IPS-20b (cell line): Measurements from ENCODE around the gene SIM2.

Source experiments
- H3K27ac ChIP-seq: one replicate; pipeline ENCODE4 v1.5.1; 2013; ENCODE audit warnings: low read length
- H3K27me3 ChIP-seq: 2 replicates; pipeline ENCODE4 v1.6.1; 2013; ENCODE audit warnings: mild to moderate bottlenecking, low read length, inconsistent platforms; ENCODE audit not compliant: insufficient read depth
- H3K36me3 ChIP-seq: 2 replicates; pipeline ENCODE4 v1.6.1; 2013; ENCODE audit warnings: low read depth, mild to moderate bottlenecking, inconsistent platforms, low read length, moderate library complexity; ENCODE audit not compliant: insufficient read depth
- H3K4me1 ChIP-seq: 2 replicates; pipeline ENCODE4 v1.6.1; 2013; ENCODE audit warnings: mild to moderate bottlenecking, control low read depth, inconsistent platforms, low read length, moderate library complexity; ENCODE audit not compliant: insufficient read depth
- H3K4me3 ChIP-seq: 2 replicates; pipeline ENCODE4 v1.5.1; 2013; ENCODE audit warnings: mild to moderate bottlenecking, low read length, inconsistent platforms
- H3K9ac ChIP-seq: 2 replicates; pipeline ENCODE4 v1.6.1; 2013; ENCODE audit warnings: low read depth, mild to moderate bottlenecking, inconsistent platforms, low read length, moderate library complexity
- H3K9me3 ChIP-seq: 2 replicates; pipeline ENCODE4 v1.6.1; 2013; ENCODE audit warnings: mild to moderate bottlenecking, low read depth, low read length, inconsistent platforms; ENCODE audit not compliant: insufficient read depth

Gene SIM2

DNA sequence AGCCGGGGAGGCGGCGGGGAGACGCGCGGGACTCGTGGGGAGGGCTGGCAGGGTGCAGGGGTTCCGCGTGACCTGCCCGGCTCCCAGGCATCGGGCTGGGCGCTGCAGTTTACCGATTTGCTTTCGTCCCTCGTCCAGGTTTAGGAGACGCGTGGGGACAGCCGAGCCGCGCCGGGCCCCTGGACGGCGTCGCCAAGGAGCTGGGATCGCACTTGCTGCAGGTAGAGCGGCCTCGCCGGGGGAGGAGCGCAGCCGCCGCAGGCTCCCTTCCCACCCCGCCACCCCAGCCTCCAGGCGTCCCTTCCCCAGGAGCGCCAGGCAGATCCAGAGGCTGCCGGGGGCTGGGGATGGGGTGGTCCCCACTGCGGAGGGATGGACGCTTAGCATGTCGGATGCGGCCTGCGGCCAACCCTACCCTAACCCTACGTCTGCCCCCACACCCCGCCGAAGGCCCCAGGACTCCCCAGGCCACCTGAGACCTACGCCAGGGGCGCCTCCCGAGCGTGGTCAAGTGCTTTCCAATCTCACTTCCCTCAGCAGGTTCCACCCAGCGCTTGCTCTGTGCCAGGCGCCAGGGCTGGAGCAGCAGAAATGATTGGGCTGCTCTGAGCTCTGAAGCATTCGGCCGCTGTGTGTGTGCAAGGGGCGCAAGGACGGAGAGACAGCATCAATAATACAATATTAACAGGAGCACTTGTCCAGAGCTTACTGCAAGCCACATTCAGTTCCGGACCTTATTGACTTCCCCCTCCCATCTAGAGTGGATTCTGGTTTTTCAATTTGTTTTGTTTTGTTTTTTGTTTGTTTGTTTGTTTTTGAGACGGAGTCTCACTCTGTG is 10.3 kb downstream of the SIM2 start:
- Histone ChIP-seq H3K36me3 (no peaks in the 10 kb centered on the region), H3K9me3 (peaks cover 3% of the 10 kb centered on the region; the same call in 1 of the 2 replicates), H3K27ac (no peak overlapping the region), H3K27me3 (peaks cover 100% of the 10 kb centered on the region), H3K4me3 (peak overlapping the region; percentile 51; the same call in 1 of the 2 replicates), H3K9ac (no peak overlapping the region), H3K4me1 (peaks cover 11% of the 10 kb centered on the region; the same call in 1 of the 2 replicates)

DNA sequence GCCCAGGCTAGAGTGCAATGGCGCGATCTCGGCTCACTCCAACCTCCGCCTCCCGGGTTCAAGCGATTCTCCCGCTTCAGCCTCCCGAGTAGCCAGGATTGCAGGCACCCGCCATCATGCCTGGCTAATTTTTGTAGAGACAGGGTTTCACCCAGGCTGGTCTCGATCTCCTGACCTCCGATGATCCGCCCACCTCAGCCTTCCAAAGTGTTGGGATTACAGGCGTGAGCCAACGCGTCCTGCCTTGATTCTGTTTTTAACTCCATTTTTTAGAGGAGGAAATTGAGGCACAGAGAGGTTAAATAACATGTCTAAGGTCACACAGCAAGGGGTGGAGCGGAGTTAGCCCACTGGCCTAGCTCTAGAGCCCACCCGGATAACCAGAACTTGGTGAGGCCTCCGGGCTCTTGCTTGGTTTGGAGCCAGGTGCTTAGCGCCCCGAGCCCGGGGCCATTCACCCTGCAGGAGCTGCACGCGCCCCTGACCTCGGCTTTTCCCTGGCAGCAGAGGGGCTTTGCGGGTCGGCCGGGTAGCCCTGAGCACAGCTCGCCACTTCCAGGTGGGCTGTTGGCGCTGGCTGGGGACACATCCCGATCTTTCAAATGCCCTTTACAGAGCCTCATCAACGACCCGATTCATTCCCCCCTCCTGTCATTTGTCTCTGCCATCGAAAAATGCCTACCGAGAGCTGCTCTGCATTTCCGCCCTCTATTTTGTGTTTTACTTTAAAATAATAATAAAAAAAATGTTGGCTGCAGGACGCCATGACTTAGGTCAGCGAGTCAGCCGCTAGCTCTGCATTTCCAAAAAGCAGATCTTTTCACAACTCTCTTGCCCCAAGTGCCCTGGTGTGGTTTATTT is 11.2 kb downstream of the SIM2 start:
- Histone ChIP-seq H3K9me3 (peaks cover 3% of the 10 kb centered on the region; the same call in 1 of the 2 replicates), H3K36me3 (no peaks in the 10 kb centered on the region), H3K4me3 (peak overlapping the region; percentile 51; the same call in 1 of the 2 replicates), H3K4me1 (peaks cover 11% of the 10 kb centered on the region; the same call in 1 of the 2 replicates), H3K27me3 (peaks cover 100% of the 10 kb centered on the region), H3K27ac (no peak overlapping the region), H3K9ac (no peak overlapping the region)

DNA sequence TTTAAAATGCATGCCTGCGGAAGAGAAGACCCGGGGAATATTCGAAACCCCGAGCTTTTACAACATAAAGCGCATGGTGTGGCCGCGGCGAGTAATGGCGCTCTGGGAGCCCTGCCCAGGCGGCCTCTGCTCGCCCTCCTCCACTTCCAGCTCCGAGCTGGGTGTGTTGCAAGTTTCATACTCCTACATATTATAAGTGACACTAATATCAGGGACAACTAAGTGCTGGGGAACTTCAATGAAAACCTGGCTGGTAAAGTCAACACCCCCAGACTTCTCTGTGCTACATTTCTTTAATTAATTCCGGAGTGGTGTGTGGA is 11.8 kb downstream of the SIM2 start:
- H3K9me3 ChIP-seq: peaks cover 3% of the 10 kb centered on the region; the same call in 1 of the 2 replicates
- no peak overlapping the region for H3K9ac ChIP-seq
- H3K27ac ChIP-seq: no peak overlapping the region
- H3K27me3 ChIP-seq: peaks cover 100% of the 10 kb centered on the region
- peak overlapping the region; percentile 51; the same call in 1 of the 2 replicates for H3K4me3 ChIP-seq
- H3K36me3 ChIP-seq: no peaks in the 10 kb centered on the region
- peaks cover 11% of the 10 kb centered on the region; the same call in 1 of the 2 replicates for H3K4me1 ChIP-seq

DNA sequence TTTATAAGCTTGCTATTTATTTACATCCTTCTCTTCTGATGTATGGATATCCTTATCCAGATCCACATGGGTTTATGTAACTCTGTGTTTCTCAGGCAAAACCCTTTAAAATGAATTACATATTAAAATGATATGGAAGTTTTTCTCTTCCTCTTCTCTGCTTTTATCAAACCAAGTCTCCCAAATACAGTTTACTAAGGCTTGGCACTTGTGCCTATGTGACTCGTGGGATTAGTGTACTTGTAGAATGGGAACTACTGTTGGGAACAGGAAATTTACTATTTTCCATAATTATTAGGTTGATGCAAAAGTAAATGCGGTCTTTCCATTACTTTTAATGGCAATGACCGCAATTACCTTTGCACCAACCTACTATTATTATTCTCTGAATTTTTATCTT is 14.8 kb downstream of the SIM2 start:
- peaks cover 88% of the 10 kb centered on the region for H3K27me3 ChIP-seq
- no peak overlapping the region for H3K27ac ChIP-seq
- H3K9ac ChIP-seq: no peak overlapping the region

DNA sequence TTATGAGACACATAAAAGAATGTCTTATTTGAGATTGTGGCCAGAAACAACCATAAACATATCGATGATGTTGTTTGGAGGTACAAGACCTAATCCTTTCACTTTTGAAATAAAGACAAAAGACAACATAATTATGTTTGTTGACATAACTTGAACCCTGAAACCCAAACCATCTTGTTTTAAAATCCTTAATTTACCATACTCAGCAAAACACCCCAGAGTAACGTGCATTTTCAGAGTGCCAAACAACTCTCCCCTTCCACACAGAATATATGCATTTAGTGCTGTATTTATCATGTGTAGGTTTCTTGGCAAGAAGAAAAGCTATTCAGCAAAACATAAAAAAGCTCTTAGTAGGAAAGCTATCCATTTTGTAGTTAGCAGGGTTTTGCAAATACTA is 17.5 kb downstream of the SIM2 start:
- Histone ChIP-seq H3K9me3 (no peaks in the 10 kb centered on the region), H3K4me3 (no peak overlapping the region), H3K27me3 (peaks cover 61% of the 10 kb centered on the region), H3K27ac (no peak overlapping the region), H3K9ac (no peak overlapping the region), H3K4me1 (peaks cover 11% of the 10 kb centered on the region), H3K36me3 (no peaks in the 10 kb centered on the region)

More for the DNA sequence above, 14.8 kb downstream of the SIM2 start:
- Histone ChIP-seq H3K36me3 (no peaks in the 10 kb centered on the region), H3K9me3 (peaks cover 3% of the 10 kb centered on the region; the same call in 1 of the 2 replicates), H3K4me3 (no peak overlapping the region), H3K4me1 (peaks cover 17% of the 10 kb centered on the region; the same call in 1 of the 2 replicates)

DNA sequence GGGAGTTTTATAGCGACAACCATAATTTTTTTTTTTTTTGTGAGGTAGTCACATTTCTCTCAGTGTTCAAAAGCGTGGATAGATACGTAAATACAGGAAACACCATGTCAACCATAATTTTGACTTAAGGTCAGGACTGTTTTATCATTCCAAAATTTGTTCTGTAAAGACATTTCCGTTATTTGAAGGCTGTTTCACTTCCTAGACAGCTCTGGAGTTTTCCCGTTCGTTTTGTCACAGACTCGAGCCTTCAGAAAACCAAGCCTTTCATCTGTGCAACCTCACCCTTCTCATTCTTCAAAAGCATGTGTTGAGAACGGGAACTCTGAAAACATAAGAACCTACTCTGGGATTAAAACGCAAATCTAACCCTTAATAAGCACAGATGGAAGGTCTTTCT is 17.9 kb downstream of the SIM2 start:
- Histone ChIP-seq H3K4me1 (peaks cover 11% of the 10 kb centered on the region), H3K9me3 (no peaks in the 10 kb centered on the region), H3K36me3 (no peaks in the 10 kb centered on the region), H3K4me3 (no peak overlapping the region), H3K27ac (no peak overlapping the region), H3K27me3 (peaks cover 57% of the 10 kb centered on the region), H3K9ac (no peak overlapping the region)

DNA sequence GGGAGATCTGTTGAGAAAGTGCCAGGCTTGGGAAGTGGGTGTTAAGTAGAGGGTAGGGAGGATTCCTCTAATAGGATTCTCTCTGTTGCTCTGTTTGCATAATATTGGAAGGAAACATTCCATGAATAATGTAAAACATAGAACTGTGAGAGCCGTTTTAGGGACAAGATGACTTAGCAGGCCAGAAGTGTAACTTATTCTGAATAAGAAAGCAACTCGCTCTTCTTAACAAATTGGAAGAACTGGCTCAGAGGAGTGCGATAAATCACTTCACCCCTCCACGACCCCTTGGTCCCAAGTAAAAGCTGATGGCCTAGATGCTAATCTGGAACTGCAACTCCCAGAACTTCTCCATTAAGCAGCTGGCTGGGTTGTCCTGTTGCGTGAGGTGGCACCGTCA is 19.1 kb downstream of the SIM2 start:
- Histone ChIP-seq H3K4me1 (peaks cover 11% of the 10 kb centered on the region), H3K9ac (no peak overlapping the region), H3K4me3 (no peak overlapping the region), H3K27ac (no peak overlapping the region), H3K9me3 (no peaks in the 10 kb centered on the region), H3K27me3 (peaks cover 45% of the 10 kb centered on the region), H3K36me3 (no peaks in the 10 kb centered on the region)

DNA sequence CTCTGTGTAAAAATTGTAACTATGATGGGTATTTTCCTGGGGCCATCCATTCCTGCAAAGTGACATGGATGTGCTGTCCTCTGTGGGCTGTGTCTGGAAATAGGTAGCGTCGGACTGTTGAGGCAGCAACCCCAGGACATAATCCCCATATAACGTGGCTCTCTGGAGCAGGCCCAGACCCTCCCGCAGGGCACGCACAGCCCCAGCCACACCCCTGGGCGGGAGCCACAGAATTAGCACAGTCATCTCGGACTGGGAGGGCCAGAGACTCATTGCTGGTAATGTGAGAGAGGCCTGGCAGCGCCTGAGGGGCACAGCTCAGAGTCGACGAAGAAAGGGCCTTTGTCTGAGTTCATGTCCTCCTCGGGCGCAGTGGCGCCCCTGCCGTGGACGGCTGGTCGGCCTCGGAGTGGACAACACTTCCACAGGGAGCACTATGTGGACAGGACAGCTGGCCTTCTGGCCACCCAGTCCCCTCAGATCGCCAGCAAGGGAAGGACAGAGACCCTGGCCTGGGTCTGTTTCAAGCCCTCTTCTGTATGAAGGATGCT is 20.1 kb downstream of the SIM2 start:
- Histone ChIP-seq H3K36me3 (no peaks in the 10 kb centered on the region), H3K27me3 (peaks cover 35% of the 10 kb centered on the region), H3K4me3 (no peak overlapping the region), H3K9ac (no peak overlapping the region), H3K27ac (no peak overlapping the region), H3K9me3 (no peaks in the 10 kb centered on the region), H3K4me1 (peaks cover 11% of the 10 kb centered on the region)

DNA sequence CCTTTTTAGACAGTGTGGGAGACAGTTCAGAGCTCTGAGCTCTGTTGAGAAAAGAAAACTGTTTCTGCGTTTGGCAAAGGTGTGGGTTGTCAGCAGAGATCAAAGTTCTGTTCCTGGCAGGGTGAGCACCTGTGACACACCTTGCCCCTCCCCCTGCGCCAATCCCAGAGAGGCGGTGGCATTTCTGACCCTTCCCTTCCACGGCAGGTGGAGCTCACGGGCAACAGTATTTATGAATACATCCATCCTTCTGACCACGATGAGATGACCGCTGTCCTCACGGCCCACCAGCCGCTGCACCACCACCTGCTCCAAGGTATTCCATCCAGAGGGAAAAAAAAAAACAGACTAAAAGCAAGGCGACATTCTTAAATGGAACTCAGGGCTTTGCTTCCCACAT is 20.7 kb downstream of the SIM2 start:
- H3K27ac ChIP-seq: no peak overlapping the region
- H3K9me3 ChIP-seq: no peaks in the 10 kb centered on the region
- no peaks in the 10 kb centered on the region for H3K36me3 ChIP-seq
- no peak overlapping the region for H3K4me3 ChIP-seq
- peaks cover 11% of the 10 kb centered on the region for H3K4me1 ChIP-seq
- peaks cover 29% of the 10 kb centered on the region for H3K27me3 ChIP-seq
- H3K9ac ChIP-seq: no peak overlapping the region

DNA sequence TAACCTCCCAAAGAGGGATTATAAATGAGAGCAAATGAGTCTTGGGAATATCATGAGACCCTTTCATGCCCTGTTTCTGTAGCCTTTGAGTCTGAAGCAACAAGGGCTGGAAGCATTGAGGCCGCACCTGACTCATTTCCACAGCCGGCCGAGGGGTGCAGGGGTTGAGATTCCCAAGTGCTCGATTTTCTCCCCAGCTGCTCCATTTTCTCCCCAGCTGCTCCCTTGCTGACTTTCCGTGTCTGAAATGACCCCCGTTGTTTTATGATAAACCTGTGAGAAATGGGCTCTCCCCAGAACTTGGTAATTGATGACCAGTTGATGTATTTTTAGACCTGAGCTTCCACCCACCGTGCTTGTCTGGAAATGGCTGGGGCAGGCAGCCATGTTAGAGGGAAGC is 22.9 kb downstream of the SIM2 start:
- H3K4me3 ChIP-seq: no peak overlapping the region
- H3K27ac ChIP-seq: no peak overlapping the region
- no peak overlapping the region for H3K9ac ChIP-seq
- H3K9me3 ChIP-seq: no peaks in the 10 kb centered on the region
- H3K4me1 ChIP-seq: peaks cover 11% of the 10 kb centered on the region
- no peaks in the 10 kb centered on the region for H3K36me3 ChIP-seq
- H3K27me3 ChIP-seq: peaks cover 8% of the 10 kb centered on the region; the same call in 1 of the 2 replicates
